ENCODE results near the gene CTSF. TPM values are rescaled to one million over a fixed set of nuclear protein-coding genes. Genes with fewer than 3 reads are reported as not detected.

The CTSF gene
- total RNA-seq: 85.7 TPM

GRCh38 chr11:66568124-66568916 lies at the start of gene CTSF:
Gene CTSF (minus strand): TSS chr11:66568606. CDS start chr11:66568486, 120 bp downstream.
- intact Hi-C loops (cut with DNase I): no loop called here
- H3K36me3 ChIP-seq: no peaks in the 10 kb centered on the region
- DNase-seq (ENCODE audit: extremely low spot score in 2 of 2): no peak

GRCh38 chr11:66617155-66617834 lies 48.9 kb upstream of the CTSF start:
- peaks cover 55% of the 10 kb centered on the region for H3K4me1 ChIP-seq

More at GRCh38 chr11:66568124-66568916, at the start of gene CTSF:
- TF ChIP-seq POLR2AphosphoS5 (IDR thresholded peaks at IDR 0.05; ENCODE audit: insufficient read depth in 1 of 2, low read depth in 1 of 2) (peak; percentile 52 to 79), POLR2A (IDR thresholded peaks at IDR 0.05) (no peak), CTCF (IDR thresholded peaks at IDR 0.05) (no peak)
- Histone ChIP-seq H3K9me3 (no peaks in the 10 kb centered on the region), H3K27me3 (no peaks in the 10 kb centered on the region), H3K4me1 (peaks cover 20% of the 10 kb centered on the region), H3K27ac (peak within 1 kb of the TSS; percentile 62), H3K4me3 (peak within 1 kb of the TSS; percentile 58 to 72)

GRCh38 chr11:66616379-66617154 lies 48.2 kb upstream of the CTSF start, which contains the start of gene RBM14:
Gene RBM14 (plus strand): TSS chr11:66616630. CDS start chr11:66616721, 91 bp downstream.
- Histone ChIP-seq H3K4me3 (peak within 1 kb of the TSS; percentile 64 to 88), H3K4me1 (peaks cover 51% of the 10 kb centered on the region)
- TF ChIP-seq POLR2AphosphoS5 (IDR thresholded peaks at IDR 0.05; ENCODE audit: insufficient read depth in 1 of 2, low read depth in 1 of 2) (peak; percentile 96 to 100), CTCF (IDR thresholded peaks at IDR 0.05) (no peak), POLR2A (IDR thresholded peaks at IDR 0.05) (peak; percentile 85 to 99)

More at GRCh38 chr11:66617155-66617834, 48.9 kb upstream of the CTSF start:
- Histone ChIP-seq H3K36me3 (no peaks in the 10 kb centered on the region), H3K9me3 (no peaks in the 10 kb centered on the region), H3K27ac (peak overlapping the region; percentile 94), H3K27me3 (no peaks in the 10 kb centered on the region), H3K4me3 (peak overlapping the region; percentile 64 to 88)
- no peak for DNase-seq (ENCODE audit: extremely low spot score in 2 of 2)
- intact Hi-C loops (cut with DNase I): no loop called here
- TF ChIP-seq POLR2A (IDR thresholded peaks at IDR 0.05) (no peak), CTCF (IDR thresholded peaks at IDR 0.05) (no peak), POLR2AphosphoS5 (IDR thresholded peaks at IDR 0.05; ENCODE audit: insufficient read depth in 1 of 2, low read depth in 1 of 2) (no peak)

GRCh38 chr11:66614073-66614472 lies 45.7 kb upstream of the CTSF start:
- H3K4me1 ChIP-seq: peaks cover 28% of the 10 kb centered on the region
- intact Hi-C loops (cut with DNase I): no loop called here
- H3K9me3 ChIP-seq: no peaks in the 10 kb centered on the region
- H3K27ac ChIP-seq: no peak overlapping the region
- H3K36me3 ChIP-seq: no peaks in the 10 kb centered on the region
- DNase-seq (ENCODE audit: extremely low spot score in 2 of 2): no peak
- no peak overlapping the region for H3K4me3 ChIP-seq
- TF ChIP-seq CTCF (IDR thresholded peaks at IDR 0.05) (no peak), POLR2A (IDR thresholded peaks at IDR 0.05) (no peak), POLR2AphosphoS5 (IDR thresholded peaks at IDR 0.05; ENCODE audit: insufficient read depth in 1 of 2, low read depth in 1 of 2) (no peak)
- H3K27me3 ChIP-seq: no peaks in the 10 kb centered on the region

More at GRCh38 chr11:66616379-66617154, 48.2 kb upstream of the CTSF start, which contains the start of gene RBM14:
- intact Hi-C loops (cut with DNase I): no loop called here
- H3K27me3 ChIP-seq: no peaks in the 10 kb centered on the region
- peak; percentile 98 to 100 for DNase-seq (ENCODE audit: extremely low spot score in 2 of 2)
- H3K27ac ChIP-seq: peak within 1 kb of the TSS; percentile 94
- H3K36me3 ChIP-seq: no peaks in the 10 kb centered on the region
- H3K9me3 ChIP-seq: no peaks in the 10 kb centered on the region
